Caco-2 (cell line): Measurements from ENCODE around the gene MRPS18B. TPM values are rescaled to one million over a fixed set of nuclear protein-coding genes. Genes with fewer than 3 reads are reported as not detected.
A peak's percentile ranks its signal among the peaks of the same experiment; 100 is the strongest.

Source experiments
- BruUV-seq: library from RNA; stranded (reverse); fragments of 400-500 nt; replicated peaks from 2 replicates; lab custom pipeline; 2021; lab: Mats Ljungman, UMichigan
- CTCF ChIA-PET: fragments of 300-600 bp; sonication (Branson Sonifier 250); formaldehyde crosslinking; loops from one replicate; lab custom pipeline; 2022; ENCODE audit warnings: antibody characterized with exemption; lab: Charles Lee
- POLR2A ChIA-PET: fragments of 300-600 bp; sonication (Branson Sonifier 250); formaldehyde crosslinking; loops from one replicate; lab custom pipeline; 2022; ENCODE audit warnings: antibody characterized with exemption; lab: Charles Lee
- DNase-seq, 2 experiments: peaks; one replicate each; pipeline versions ENCODE4 v3.0.0 to v3.0.0-alpha.2; 2020 to 2022
- H3K27me3 ChIP-seq: replicated peaks from 2 replicates; pipeline ENCODE4 v1.6.0; 2011; ENCODE audit warnings: low read length; ENCODE audit not compliant: control insufficient read depth, insufficient read depth
- H3K36me3 ChIP-seq: 2 replicates; pipeline ENCODE4 v1.5.1; 2011; ENCODE audit warnings: low read length; ENCODE audit not compliant: control insufficient read depth, insufficient read depth
- H3K4me1 ChIP-seq: fragments of 250-450 bp; sonication (Bioruptor Pico); 2 replicates; pipeline ENCODE4 v1.5.1; 2020; ENCODE audit warnings: mild to moderate bottlenecking
- H3K4me3 ChIP-seq: 2 replicates; pipeline ENCODE4 v1.5.1; 2011; ENCODE audit warnings: low read depth, mild to moderate bottlenecking, control low read depth, low read length
- H3K9me3 ChIP-seq: fragments of 250-450 bp; sonication (Bioruptor Pico); 2 replicates; pipeline ENCODE4 v1.5.1; 2020; ENCODE audit warnings: mild to moderate bottlenecking, moderate library complexity
- H3K27ac Mint-ChIP-seq: one replicate; pipeline ENCODE4 v1.8.0; 2022; ENCODE audit warnings: mixed read lengths; ENCODE audit not compliant: unreplicated experiment
- H3K27me3 Mint-ChIP-seq: one replicate; pipeline ENCODE4 v1.8.0; 2022; ENCODE audit warnings: mixed read lengths; ENCODE audit not compliant: insufficient read depth, unreplicated experiment
- H3K36me3 Mint-ChIP-seq: one replicate; pipeline ENCODE4 v1.8.0; 2022; ENCODE audit warnings: mild to moderate bottlenecking, mixed read lengths; ENCODE audit not compliant: insufficient read depth, unreplicated experiment
- H3K4me1 Mint-ChIP-seq: one replicate; pipeline ENCODE4 v1.8.0; 2022; ENCODE audit warnings: low read depth, mixed read lengths; ENCODE audit not compliant: unreplicated experiment
- H3K4me3 Mint-ChIP-seq: one replicate; pipeline ENCODE4 v1.8.0; 2022; ENCODE audit warnings: mild to moderate bottlenecking, moderate library complexity, mixed read lengths; ENCODE audit not compliant: unreplicated experiment
- H3K9me3 Mint-ChIP-seq: one replicate; pipeline ENCODE4 v1.8.0; 2022; ENCODE audit warnings: mixed read lengths; ENCODE audit not compliant: unreplicated experiment
- intact Hi-C: fragments of 100-400 bp; cut with micrococcal nuclease; formaldehyde crosslinking; loops from one replicate; pipeline ENCODE4 v1.10.0; 2022; ENCODE audit not compliant: unreplicated experiment
- total RNA-seq: library from RNA; stranded (reverse); gene quantifications from 2 replicates; pipeline ENCODE4 v1.2.3, GENCODE V29; 2022
- TF ChIP-seq, protein P1 (sequence below), 2 experiments: fragments of 200-600 bp in 1 of 2; IDR thresholded peaks; 1 replicate in 1 of 2; 2 replicates in 1 of 2; pipeline versions ENCODE4 v1.5.1 to v1.8.0; 2011 to 2022; ENCODE audit warnings: antibody characterized with exemption in 1 of 2, control low read depth in 1 of 2, inconsistent platforms in 1 of 2, low read depth in 1 of 2, low read length in 1 of 2, mild to moderate bottlenecking in 1 of 2, moderate library complexity in 1 of 2; ENCODE audit not compliant: insufficient read depth in 1 of 2, severe bottlenecking in 1 of 2, unreplicated experiment in 1 of 2

The MRPS18B gene
- total RNA-seq, 1 experiment from 2014 or later: 62.6 TPM

DNA sequence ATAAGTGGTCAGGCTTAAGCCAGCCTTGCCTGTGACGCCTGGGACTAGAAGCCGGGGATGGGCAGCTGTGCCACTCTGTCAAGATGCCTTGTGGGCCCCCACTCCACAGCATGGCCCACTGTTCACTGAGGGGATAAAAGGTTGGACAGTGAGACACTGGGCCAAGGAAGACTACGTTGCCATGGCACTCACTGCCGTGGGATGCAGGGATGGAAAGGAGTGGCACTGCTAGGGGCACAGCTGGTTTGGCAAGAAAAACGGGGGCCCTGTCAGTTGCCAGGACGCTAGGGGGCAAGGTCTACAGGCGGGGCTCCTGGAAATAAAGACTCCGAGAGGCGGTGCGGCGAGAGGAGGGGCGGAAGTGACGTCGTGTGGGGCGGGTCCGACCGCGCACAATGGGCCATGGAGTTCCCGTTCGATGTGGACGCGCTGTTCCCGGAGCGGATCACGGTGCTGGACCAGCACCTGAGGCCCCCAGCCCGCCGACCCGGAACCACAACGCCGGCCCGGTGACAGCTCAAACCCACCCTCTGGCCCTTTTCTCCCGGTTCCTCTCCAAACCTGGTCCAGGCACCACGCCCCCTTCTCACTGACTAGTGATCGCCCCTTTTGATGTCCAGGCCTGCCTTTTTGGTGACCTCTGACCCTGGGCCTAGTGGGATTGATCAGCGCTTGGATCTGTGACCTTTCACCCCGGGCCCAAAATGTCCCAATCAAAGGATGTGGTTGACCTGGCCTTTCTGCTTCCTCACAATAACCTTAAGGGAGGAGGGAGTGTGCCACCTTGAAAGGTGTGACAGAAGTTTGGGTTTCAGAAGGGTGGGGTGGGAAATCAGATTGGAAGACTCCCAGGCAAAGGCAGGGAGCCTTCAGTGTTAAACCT lies 9.1 kb downstream of the MRPS18B start, which contains the start of gene ATAT1:
Gene ATAT1, plus strand, starts transcription at position 391 of the 883 bp plus-strand sequence.
- POLR2A ChIA-PET: interaction anchor here (0.6 kb wide), 1 partner anchor 9 kb away, joined by 3 read pairs; no protein-coding TSS in a partner anchor
- peak; percentile 89 to 91 for DNase-seq
- no peaks in the 10 kb centered on the region for H3K9me3 ChIP-seq
- H3K4me1 Mint-ChIP-seq: peaks cover 14% of the 10 kb centered on the region
- no peaks in the 10 kb centered on the region for H3K27me3 Mint-ChIP-seq
- TF ChIP-seq, protein P1, sequence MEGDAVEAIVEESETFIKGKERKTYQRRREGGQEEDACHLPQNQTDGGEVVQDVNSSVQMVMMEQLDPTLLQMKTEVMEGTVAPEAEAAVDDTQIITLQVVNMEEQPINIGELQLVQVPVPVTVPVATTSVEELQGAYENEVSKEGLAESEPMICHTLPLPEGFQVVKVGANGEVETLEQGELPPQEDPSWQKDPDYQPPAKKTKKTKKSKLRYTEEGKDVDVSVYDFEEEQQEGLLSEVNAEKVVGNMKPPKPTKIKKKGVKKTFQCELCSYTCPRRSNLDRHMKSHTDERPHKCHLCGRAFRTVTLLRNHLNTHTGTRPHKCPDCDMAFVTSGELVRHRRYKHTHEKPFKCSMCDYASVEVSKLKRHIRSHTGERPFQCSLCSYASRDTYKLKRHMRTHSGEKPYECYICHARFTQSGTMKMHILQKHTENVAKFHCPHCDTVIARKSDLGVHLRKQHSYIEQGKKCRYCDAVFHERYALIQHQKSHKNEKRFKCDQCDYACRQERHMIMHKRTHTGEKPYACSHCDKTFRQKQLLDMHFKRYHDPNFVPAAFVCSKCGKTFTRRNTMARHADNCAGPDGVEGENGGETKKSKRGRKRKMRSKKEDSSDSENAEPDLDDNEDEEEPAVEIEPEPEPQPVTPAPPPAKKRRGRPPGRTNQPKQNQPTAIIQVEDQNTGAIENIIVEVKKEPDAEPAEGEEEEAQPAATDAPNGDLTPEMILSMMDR (IDR thresholded peaks at IDR 0.05; ENCODE audit: insufficient read depth in 1 of 2, low read depth in 1 of 2, low read length in 1 of 2, severe bottlenecking in 1 of 2, unreplicated experiment in 1 of 2): peak; percentile 42 to 45
- peaks cover 5% of the 10 kb centered on the region; the same call in 1 of the 2 replicates for H3K4me1 ChIP-seq
- peak within 1 kb of the TSS; percentile 53 for H3K4me3 ChIP-seq
- H3K36me3 ChIP-seq: peaks cover 2% of the 10 kb centered on the region; the same call in 1 of the 2 replicates
- peaks cover 80% of the 10 kb centered on the region for H3K36me3 Mint-ChIP-seq
- intact Hi-C loops: loop anchor here (1.0 to 2.0 kb wide), 2 partner anchors 9 to 46 kb away; partner anchors contain the start of genes DHX16, MRPS18B and PPP1R10
- no peaks in the 10 kb centered on the region for H3K9me3 Mint-ChIP-seq
- no TSS peak for BruUV-seq
- H3K27ac Mint-ChIP-seq: peak within 1 kb of the TSS; percentile 97
- no peaks in the 10 kb centered on the region for H3K27me3 ChIP-seq
- H3K4me3 Mint-ChIP-seq: peak within 1 kb of the TSS; percentile 84
- CTCF ChIA-PET: no interaction called here

DNA sequence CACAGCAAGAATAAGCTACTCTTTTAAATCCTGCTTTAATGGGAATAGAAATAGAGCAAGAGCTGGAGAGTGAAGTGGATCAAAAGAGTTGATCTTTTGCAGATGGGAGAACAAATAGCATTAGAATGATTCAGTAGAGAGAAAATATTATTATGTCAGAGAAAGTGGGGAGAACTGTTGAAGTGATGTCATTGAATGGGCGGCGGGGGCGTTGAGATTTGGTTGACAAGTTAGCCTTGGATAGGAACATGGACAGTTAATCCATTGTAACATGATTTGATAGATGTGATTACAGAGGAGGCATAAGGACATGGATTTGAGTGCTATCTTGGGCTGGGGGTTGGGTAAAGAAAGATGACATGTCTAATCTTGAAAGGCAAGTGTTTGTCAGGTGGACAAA lies 18.2 kb downstream of the MRPS18B start:
- ChIA-PET CTCF (interaction anchor here (1.1 kb wide), 1 partner anchor 36 kb away, joined by 3 read pairs; the partner anchor contains the start of gene DHX16), POLR2A (no interaction called here)
- Mint-ChIP-seq H3K4me3 (no peak overlapping the region), H3K27me3 (no peaks in the 10 kb centered on the region), H3K9me3 (no peaks in the 10 kb centered on the region), H3K36me3 (peaks cover 53% of the 10 kb centered on the region), H3K27ac (no peak overlapping the region), H3K4me1 (peaks cover 1% of the 10 kb centered on the region)
- TF ChIP-seq, protein P1 (IDR thresholded peaks at IDR 0.05; ENCODE audit: insufficient read depth in 1 of 2, low read depth in 1 of 2, low read length in 1 of 2, severe bottlenecking in 1 of 2, unreplicated experiment in 1 of 2): no peak
- BruUV-seq: no TSS peak
- Histone ChIP-seq H3K4me3 (no peak overlapping the region), H3K27me3 (no peaks in the 10 kb centered on the region), H3K4me1 (no peaks in the 10 kb centered on the region), H3K36me3 (no peaks in the 10 kb centered on the region; the same call in 1 of the 2 replicates), H3K9me3 (no peaks in the 10 kb centered on the region)
- no peak for DNase-seq
- intact Hi-C loops: no loop called here

DNA sequence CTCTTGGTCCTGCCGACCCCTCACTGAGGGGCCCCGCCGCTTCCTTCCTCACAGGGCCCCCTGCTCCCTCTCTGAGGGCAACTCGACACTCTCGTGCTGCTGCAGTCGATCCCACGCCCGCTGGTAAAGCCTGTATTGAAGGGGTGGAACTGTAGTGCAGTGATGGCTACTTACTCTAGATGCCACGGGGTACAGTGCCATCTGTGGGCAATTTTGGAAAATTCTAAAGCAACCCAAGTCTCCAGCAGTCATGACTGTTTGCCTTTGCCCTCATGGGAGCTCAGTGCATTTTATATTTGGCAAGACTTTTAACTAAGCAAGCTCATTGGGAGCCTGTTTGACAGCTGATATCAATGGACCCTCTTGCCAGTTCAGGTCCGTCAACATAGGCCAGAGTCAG lies 22.8 kb downstream of the MRPS18B start:
- CTCF ChIA-PET: interaction anchor here (0.6 kb wide), 1 partner anchor 15 kb away, joined by 9 read pairs; no protein-coding TSS in a partner anchor
- no peaks in the 10 kb centered on the region for H3K27me3 ChIP-seq
- TF ChIP-seq, protein P1 (IDR thresholded peaks at IDR 0.05; ENCODE audit: insufficient read depth in 1 of 2, low read depth in 1 of 2, low read length in 1 of 2, severe bottlenecking in 1 of 2, unreplicated experiment in 1 of 2): no peak
- H3K4me1 Mint-ChIP-seq: peaks cover 14% of the 10 kb centered on the region
- H3K27ac Mint-ChIP-seq: peak overlapping the region; percentile 84
- H3K27me3 Mint-ChIP-seq: no peaks in the 10 kb centered on the region
- H3K4me1 ChIP-seq: peaks cover 4% of the 10 kb centered on the region; the same call in 1 of the 2 replicates
- no TSS peak for BruUV-seq
- peaks cover 3% of the 10 kb centered on the region; the same call in 1 of the 2 replicates for H3K36me3 ChIP-seq
- intact Hi-C loops: no loop called here
- H3K4me3 ChIP-seq: no peak overlapping the region
- no peak overlapping the region for H3K4me3 Mint-ChIP-seq
- H3K36me3 Mint-ChIP-seq: peaks cover 40% of the 10 kb centered on the region
- H3K9me3 ChIP-seq: no peaks in the 10 kb centered on the region
- no peaks in the 10 kb centered on the region for H3K9me3 Mint-ChIP-seq
- no peak for DNase-seq
- POLR2A ChIA-PET: interaction anchor here (1.3 kb wide), 1 partner anchor 25 kb away, joined by 6 read pairs; no protein-coding TSS in a partner anchor
